Measurements from ENCODE around the gene ANOS1. TPM values are rescaled to one million over a fixed set of nuclear protein-coding genes. Genes with fewer than 3 reads are reported as not detected.

ANOS1 gene
- total and polyA plus RNA-seq, 2 donors (not counting 1 experiment from before 2014, with no cell fraction given) = under 0.01 to 0.07 TPM

GRCh38 chrX:8668813-8669212 is 63.1 kb downstream of the ANOS1 start:
- TF ChIP-seq EZH2 (IDR thresholded peaks at IDR 0.05; ENCODE audit: low read length, missing control alignments) (no peak), CTCF (conservative IDR thresholded peaks at IDR 0.05 in 1 of 2, IDR thresholded peaks at IDR 0.05 in 1 of 2; ENCODE audit: low read depth in 1 of 2, low read length in 2 of 2) (no peak)
- Histone ChIP-seq H3K9ac (ENCODE audit: insufficient read depth, low read length) (no peak overlapping the region), H3K4me3 (replicated peaks in 1 of 4; ENCODE audit: control extremely low read depth in 1 of 4, insufficient read depth in 1 of 4, low read depth in 3 of 4, low read length in 4 of 4) (no peak overlapping the region), H3K27ac (ENCODE audit: insufficient read depth, low read length) (no peak overlapping the region), H3K9me3 (ENCODE audit: control insufficient read depth, insufficient read depth, low read depth, low read length) (no peaks in the 10 kb centered on the region), H4K20me1 (ENCODE audit: control insufficient read depth, extremely low read depth, insufficient read depth, low read length) (no peaks in the 10 kb centered on the region), H2AFZ (ENCODE audit: low read length) (no peak overlapping the region), H3K4me1 (ENCODE audit: control insufficient read depth, extremely low read depth, insufficient read depth, low read length) (no peaks in the 10 kb centered on the region), H3K27me3 (ENCODE audit: control insufficient read depth, insufficient read depth, low read length) (no peaks in the 10 kb centered on the region), H3K79me2 (ENCODE audit: control insufficient read depth, insufficient read depth, low read length) (no peaks in the 10 kb centered on the region), H3K4me2 (ENCODE audit: extremely low read depth, insufficient read depth, low read length) (no peak overlapping the region), H3K36me3 (ENCODE audit: control insufficient read depth, insufficient read depth, low read length) (no peaks in the 10 kb centered on the region)
- no peak for DNase-seq (ENCODE audit: low read depth in 2 of 2)

DNA sequence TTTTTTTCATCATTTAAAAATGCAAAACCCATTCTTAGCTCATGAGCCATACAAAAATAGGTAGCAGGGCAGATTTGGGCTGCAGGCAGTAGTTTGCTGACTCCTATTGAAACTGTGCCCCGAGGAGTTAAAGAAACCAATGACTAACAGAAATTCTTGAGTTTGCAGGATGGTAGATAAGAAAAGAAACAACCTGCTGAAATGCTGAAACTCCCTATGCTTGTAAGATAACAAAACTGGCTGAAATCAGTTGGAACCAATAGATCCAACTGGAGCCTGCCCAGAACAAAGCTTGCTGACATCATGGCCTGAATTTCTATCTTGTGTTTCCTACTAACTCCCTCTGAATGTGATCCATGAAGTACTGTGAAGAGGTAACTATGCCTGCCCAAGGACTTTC is 68.6 kb downstream of the ANOS1 start:
- no peak for TF ChIP-seq EZH2 (IDR thresholded peaks at IDR 0.05; ENCODE audit: low read length, missing control alignments)
- TF ChIP-seq CTCF (conservative IDR thresholded peaks at IDR 0.05 in 1 of 2, IDR thresholded peaks at IDR 0.05 in 1 of 2; ENCODE audit: low read depth in 1 of 2, low read length in 2 of 2) = no peak
- no peak overlapping the region for H2AFZ ChIP-seq (ENCODE audit: low read length)
- no peaks in the 10 kb centered on the region for H3K79me2 ChIP-seq (ENCODE audit: control insufficient read depth, insufficient read depth, low read length)
- no peaks in the 10 kb centered on the region for H3K36me3 ChIP-seq (ENCODE audit: control insufficient read depth, insufficient read depth, low read length)
- H3K27ac ChIP-seq (ENCODE audit: insufficient read depth, low read length) = no peak overlapping the region
- no peak overlapping the region for H3K4me2 ChIP-seq (ENCODE audit: extremely low read depth, insufficient read depth, low read length)
- H3K27me3 ChIP-seq (ENCODE audit: control insufficient read depth, insufficient read depth, low read length) = no peaks in the 10 kb centered on the region
- no peaks in the 10 kb centered on the region for H4K20me1 ChIP-seq (ENCODE audit: control insufficient read depth, extremely low read depth, insufficient read depth, low read length)
- H3K4me1 ChIP-seq (ENCODE audit: control insufficient read depth, extremely low read depth, insufficient read depth, low read length) = no peaks in the 10 kb centered on the region
- H3K9ac ChIP-seq (ENCODE audit: insufficient read depth, low read length) = no peak overlapping the region
- no peaks in the 10 kb centered on the region for H3K9me3 ChIP-seq (ENCODE audit: control insufficient read depth, insufficient read depth, low read depth, low read length)
- DNase-seq (ENCODE audit: low read depth in 2 of 2) = peak in 1 of 2 donors; percentile 70
- H3K4me3 ChIP-seq (replicated peaks in 1 of 4; ENCODE audit: control extremely low read depth in 1 of 4, insufficient read depth in 1 of 4, low read depth in 3 of 4, low read length in 4 of 4) = no peak overlapping the region

GRCh38 chrX:8657883-8658282 is 74.1 kb downstream of the ANOS1 start:
- H3K79me2 ChIP-seq (ENCODE audit: control insufficient read depth, insufficient read depth, low read length) = no peaks in the 10 kb centered on the region
- TF ChIP-seq CTCF (conservative IDR thresholded peaks at IDR 0.05 in 1 of 2, IDR thresholded peaks at IDR 0.05 in 1 of 2; ENCODE audit: low read depth in 1 of 2, low read length in 2 of 2) (no peak), EZH2 (IDR thresholded peaks at IDR 0.05; ENCODE audit: low read length, missing control alignments) (no peak)
- no peaks in the 10 kb centered on the region for H3K4me1 ChIP-seq (ENCODE audit: control insufficient read depth, extremely low read depth, insufficient read depth, low read length)
- H3K9me3 ChIP-seq (ENCODE audit: control insufficient read depth, insufficient read depth, low read depth, low read length) = no peaks in the 10 kb centered on the region
- no peak overlapping the region for H3K9ac ChIP-seq (ENCODE audit: insufficient read depth, low read length)
- H4K20me1 ChIP-seq (ENCODE audit: control insufficient read depth, extremely low read depth, insufficient read depth, low read length) = no peaks in the 10 kb centered on the region
- H2AFZ ChIP-seq (ENCODE audit: low read length) = no peak overlapping the region
- H3K27me3 ChIP-seq (ENCODE audit: control insufficient read depth, insufficient read depth, low read length) = no peaks in the 10 kb centered on the region
- DNase-seq (ENCODE audit: low read depth in 2 of 2) = no peak
- H3K27ac ChIP-seq (ENCODE audit: insufficient read depth, low read length) = no peak overlapping the region
- no peak overlapping the region for H3K4me2 ChIP-seq (ENCODE audit: extremely low read depth, insufficient read depth, low read length)
- no peak overlapping the region for H3K4me3 ChIP-seq (replicated peaks in 1 of 4; ENCODE audit: control extremely low read depth in 1 of 4, insufficient read depth in 1 of 4, low read depth in 3 of 4, low read length in 4 of 4)
- H3K36me3 ChIP-seq (ENCODE audit: control insufficient read depth, insufficient read depth, low read length) = no peaks in the 10 kb centered on the region

All from fibroblast of lung (primary cell).